ENCODE data around the gene C1orf226. TPM values are rescaled to one million over a fixed set of nuclear protein-coding genes. Genes with fewer than 3 reads are reported as not detected.

The C1orf226 gene
- total and polyA plus RNA-seq, 11 donors = 1.6 to 10.8 (median 5.9) TPM

- ATAC-seq (no peak), DNase-seq (no peak)
- Histone ChIP-seq H3K27ac (no peak overlapping the region), H3K36me3 (no peaks in the 10 kb centered on the region), H3K4me3 (no peak overlapping the region), H3K4me1 (no peaks in the 10 kb centered on the region), H3K27me3 (peaks cover 0 to 34% (median 0%) of the 10 kb centered on the region in 9 donors), H3K9me3 (no peaks in the 10 kb centered on the region)
- WGBS, 4 donors = 78 to 87% (median 85%) methylated on average over 3 of the region's 3 CpGs
- intact Hi-C loops (cut with DNase I) = no loop called here
- TF ChIP-seq CTCF (IDR thresholded peaks at IDR 0.05) (no peak), POLR2A (IDR thresholded peaks at IDR 0.05) (no peak)
These were observed 15.5 kb downstream of the C1orf226 start for GRCh38 chr1:162397039-162397448.

- no peaks in the 10 kb centered on the region for H3K4me1 ChIP-seq
- DNase-seq (no peak), ATAC-seq (no peak)
- H3K9me3 ChIP-seq = no peaks in the 10 kb centered on the region
- H3K27me3 ChIP-seq = peaks cover 0 to 34% (median 0%) of the 10 kb centered on the region in 9 donors
- H3K36me3 ChIP-seq = no peaks in the 10 kb centered on the region
- no peak overlapping the region for H3K4me3 ChIP-seq
- H3K27ac ChIP-seq = no peak overlapping the region
- 44 to 64% (median 53%) methylated on average over 3 of the region's 3 CpGs for WGBS, 4 donors
- TF ChIP-seq CTCF (IDR thresholded peaks at IDR 0.05) = no peak
- no peak for TF ChIP-seq POLR2A (IDR thresholded peaks at IDR 0.05)
- intact Hi-C loops (cut with DNase I) = no loop called here
These were observed 16.5 kb downstream of the C1orf226 start for GRCh38 chr1:162397943-162398560.

GRCh38 chr1:162398999-162399580 is 17.6 kb downstream of the C1orf226 start:
- DNase-seq = no peak
- H3K27ac ChIP-seq = no peak overlapping the region
- intact Hi-C loops (cut with DNase I) = no loop called here
- TF ChIP-seq CTCF (IDR thresholded peaks at IDR 0.05) = no peak
- no peak for TF ChIP-seq POLR2A (IDR thresholded peaks at IDR 0.05)
- WGBS, 4 donors = 81 to 88% (median 84%) methylated on average over 8 of the region's 8 CpGs
- H3K4me1 ChIP-seq = no peaks in the 10 kb centered on the region
- no peak for ATAC-seq
- H3K36me3 ChIP-seq = no peaks in the 10 kb centered on the region
- peaks cover 0 to 30% (median 0%) of the 10 kb centered on the region in 9 donors for H3K27me3 ChIP-seq
- H3K4me3 ChIP-seq = no peak overlapping the region
- H3K9me3 ChIP-seq = no peaks in the 10 kb centered on the region

GRCh38 chr1:162400790-162401355 is 19.3 kb downstream of the C1orf226 start:
- H3K36me3 ChIP-seq = no peaks in the 10 kb centered on the region
- no peak for DNase-seq
- intact Hi-C loops (cut with DNase I) = no loop called here

More at GRCh38 chr1:162400790-162401355, 19.3 kb downstream of the C1orf226 start:
- TF ChIP-seq POLR2A (IDR thresholded peaks at IDR 0.05) = no peak
- no peak for TF ChIP-seq CTCF (IDR thresholded peaks at IDR 0.05)
- Histone ChIP-seq H3K27me3 (peaks cover 0 to 20% (median 0%) of the 10 kb centered on the region in 9 donors), H3K4me3 (no peak overlapping the region), H3K27ac (no peak overlapping the region), H3K4me1 (peaks cover 0 to 10% (median 0%) of the 10 kb centered on the region in 12 donors), H3K9me3 (no peaks in the 10 kb centered on the region)
- 87 to 92% (median 89%) methylated on average over 10 of the region's 10 CpGs for WGBS, 4 donors
- ATAC-seq = no peak

Measured in heart left ventricle (tissue), 16 donors.